Stimulated activated CD4-positive, alpha-beta T cell treated with anti-CD3 and anti-CD28 coated beads, Interleukin-15, amount 100 ng/mL, for 1 hour (primary cell): ENCODE data around the gene CARMIL3.
"Not testable (repeated sequence)": the region's sequence is repeated elsewhere in the genome, so short reads cannot be mapped to it uniquely, and the experiment has no call there.

Source experiments
- DNase-seq, 2 donors: peaks; one replicate each; pipeline ENCODE4 v3.0.0-alpha.2; 2020; ENCODE audit warnings: low read depth in 1 of 2, low spot score in 1 of 2

Gene CARMIL3, protein sequence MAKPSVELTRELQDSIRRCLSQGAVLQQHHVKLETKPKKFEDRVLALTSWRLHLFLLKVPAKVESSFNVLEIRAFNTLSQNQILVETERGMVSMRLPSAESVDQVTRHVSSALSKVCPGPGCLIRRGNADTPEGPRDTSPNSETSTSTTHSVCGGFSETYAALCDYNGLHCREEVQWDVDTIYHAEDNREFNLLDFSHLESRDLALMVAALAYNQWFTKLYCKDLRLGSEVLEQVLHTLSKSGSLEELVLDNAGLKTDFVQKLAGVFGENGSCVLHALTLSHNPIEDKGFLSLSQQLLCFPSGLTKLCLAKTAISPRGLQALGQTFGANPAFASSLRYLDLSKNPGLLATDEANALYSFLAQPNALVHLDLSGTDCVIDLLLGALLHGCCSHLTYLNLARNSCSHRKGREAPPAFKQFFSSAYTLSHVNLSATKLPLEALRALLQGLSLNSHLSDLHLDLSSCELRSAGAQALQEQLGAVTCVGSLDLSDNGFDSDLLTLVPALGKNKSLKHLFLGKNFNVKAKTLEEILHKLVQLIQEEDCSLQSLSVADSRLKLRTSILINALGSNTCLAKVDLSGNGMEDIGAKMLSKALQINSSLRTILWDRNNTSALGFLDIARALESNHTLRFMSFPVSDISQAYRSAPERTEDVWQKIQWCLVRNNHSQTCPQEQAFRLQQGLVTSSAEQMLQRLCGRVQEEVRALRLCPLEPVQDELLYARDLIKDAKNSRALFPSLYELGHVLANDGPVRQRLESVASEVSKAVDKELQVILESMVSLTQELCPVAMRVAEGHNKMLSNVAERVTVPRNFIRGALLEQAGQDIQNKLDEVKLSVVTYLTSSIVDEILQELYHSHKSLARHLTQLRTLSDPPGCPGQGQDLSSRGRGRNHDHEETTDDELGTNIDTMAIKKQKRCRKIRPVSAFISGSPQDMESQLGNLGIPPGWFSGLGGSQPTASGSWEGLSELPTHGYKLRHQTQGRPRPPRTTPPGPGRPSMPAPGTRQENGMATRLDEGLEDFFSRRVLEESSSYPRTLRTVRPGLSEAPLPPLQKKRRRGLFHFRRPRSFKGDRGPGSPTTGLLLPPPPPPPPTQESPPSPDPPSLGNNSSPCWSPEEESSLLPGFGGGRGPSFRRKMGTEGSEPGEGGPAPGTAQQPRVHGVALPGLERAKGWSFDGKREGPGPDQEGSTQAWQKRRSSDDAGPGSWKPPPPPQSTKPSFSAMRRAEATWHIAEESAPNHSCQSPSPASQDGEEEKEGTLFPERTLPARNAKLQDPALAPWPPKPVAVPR (N-terminal part only)

DNA sequence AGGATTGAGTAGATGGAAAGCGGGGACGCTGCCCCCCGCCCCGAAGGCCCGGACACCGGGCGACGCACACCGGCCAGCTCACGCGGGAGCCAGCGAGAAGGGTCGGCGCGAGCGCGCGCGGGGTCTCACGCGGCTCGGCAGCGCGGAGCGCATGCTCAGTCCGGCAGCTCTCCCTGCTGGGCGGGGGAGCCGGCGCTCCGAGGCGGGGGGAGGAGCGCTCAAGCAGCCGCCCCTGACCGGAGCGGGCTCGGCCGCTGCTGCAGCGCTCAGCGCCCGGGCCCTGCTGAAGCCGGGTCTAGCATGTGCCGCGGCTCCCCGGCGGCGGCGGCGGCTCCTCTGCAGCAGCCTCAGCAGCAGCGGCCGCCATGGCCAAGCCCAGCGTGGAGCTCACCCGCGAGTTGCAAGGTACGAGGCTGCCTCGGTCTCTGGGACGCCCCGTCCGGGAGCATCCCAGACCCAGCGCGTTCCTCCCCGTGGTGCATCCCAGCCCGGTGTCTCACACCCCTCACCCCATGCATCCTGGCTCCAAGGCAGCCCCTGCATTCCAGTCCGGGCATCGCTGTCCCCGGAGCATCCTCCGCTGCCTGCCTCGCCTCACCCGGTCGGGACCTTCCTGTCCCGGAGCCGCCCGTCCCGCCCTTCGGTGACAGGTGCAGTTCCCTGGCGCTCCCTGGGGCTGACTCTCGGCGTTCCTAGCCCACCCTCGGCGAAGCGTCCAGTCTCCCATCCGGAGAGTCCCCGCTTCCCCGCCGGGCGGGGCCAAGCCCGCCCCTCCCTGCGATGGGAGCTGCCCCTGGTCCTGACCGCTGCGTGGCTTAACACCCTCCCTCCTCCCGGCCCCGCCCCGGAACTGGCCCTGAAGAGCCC lies at the start of gene CARMIL3:
TSS of gene CARMIL3 (plus strand) at position 221 of the 867 bp plus-strand sequence. CDS start at position 366, 145 bp downstream.
- peak; percentile 22 to 48 for DNase-seq

DNA sequence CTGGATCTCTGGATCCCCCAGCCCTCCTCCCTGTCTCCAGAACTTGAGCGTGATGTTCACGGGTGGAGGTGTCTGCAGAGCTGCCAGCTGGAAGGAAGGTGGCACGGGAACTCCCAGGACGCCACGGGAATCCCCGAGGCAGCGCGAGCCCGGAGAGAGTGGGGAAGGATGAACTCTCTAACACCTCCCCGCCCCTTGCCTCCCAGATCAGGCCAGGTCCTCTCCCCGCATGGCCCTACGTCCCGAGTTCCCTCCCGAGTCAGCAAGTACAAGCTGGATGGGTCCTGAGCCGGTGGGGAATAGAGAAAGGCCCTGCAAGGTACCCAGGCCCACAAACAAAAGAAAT lies 45.4 kb upstream of the CARMIL3 start:
- not testable (repeated sequence) for DNase-seq

DNA sequence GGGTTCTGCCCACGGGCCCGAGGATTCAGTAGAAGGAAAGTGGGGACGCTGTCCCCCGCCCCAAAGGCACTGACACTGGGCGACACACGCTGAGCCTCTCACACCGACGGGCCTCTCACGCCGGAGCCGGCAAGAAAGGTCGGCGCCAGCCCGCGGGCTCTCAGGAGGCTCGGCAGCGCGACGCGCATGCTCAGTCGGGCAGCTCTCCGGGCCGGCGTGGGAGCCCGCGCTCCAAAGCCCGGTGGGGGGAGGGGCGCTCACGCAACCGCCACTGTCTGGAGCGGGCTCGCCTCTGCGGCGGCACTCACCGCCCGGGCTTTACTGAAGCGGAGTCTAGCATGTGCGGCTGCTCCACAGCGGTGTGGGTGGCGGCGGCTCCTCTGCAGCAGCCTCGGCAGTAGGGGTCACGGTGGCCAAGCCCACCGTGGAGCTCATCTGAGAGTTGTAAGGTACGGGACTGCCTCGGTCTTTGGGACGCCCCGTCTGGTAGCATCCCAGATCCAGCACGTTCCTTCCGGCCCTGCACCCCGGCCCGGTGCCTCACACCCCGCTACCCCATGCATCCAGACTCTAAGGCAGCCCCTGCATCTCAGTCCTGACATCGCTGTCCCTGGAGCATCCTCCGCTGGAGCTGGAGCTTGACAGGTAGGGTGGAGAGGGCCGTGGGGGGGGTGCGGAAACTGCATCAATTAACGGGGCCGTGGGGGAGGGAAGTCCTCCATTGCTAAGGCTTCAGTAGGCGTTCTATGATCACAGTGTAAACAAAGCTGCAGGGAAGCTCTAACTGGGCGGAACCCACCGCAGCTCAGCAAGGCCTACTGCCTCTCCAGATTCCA lies 44.8 kb upstream of the CARMIL3 start:
- DNase-seq = peak; percentile 21 to 62

DNA sequence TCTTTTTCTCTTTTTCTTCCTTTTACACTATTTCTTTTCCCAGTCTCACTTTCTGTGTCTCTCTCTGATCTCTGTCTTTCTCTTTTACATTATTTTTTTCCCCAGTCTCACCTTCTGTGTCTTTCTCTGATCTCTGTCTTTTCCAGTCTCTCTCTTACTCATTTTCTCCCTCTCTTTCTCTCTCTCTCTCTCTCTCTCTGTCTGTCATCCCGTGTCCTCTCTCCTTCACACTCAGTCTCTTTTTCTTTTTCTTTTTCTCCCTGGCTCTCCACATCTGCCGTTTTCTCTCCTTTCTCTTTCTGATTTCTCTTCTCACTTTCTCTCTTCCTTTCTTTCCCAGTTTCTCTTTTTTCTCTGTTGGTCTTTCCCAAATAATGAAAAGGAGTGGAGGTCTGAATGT lies 40.8 kb upstream of the CARMIL3 start:
- no peak for DNase-seq

DNA sequence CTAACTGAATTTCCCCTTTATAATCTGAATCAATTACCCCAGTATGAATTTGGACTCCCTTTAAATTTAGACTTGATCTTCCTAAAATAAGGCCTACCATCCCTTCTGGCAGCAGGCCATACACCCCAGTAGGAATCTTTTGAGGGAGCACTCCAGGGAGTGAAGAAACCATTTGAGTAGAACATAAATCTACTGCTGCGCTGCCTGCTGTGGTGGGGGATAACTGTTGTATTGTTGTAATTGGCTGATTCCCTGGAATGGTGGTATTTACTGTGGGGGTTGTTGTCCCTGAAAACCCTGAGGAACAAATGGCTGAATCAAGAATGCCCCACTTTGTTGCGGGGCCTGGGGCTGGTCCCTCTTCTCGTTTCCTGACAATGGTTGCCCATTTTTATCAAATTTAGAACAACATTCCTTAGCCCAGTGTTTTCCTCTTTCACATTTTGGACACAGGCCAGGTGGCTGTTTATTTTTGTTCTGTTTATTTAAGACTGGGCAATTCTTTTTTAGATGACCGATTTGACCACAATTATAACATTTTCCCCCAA lies 39.0 kb upstream of the CARMIL3 start:
- DNase-seq = not testable (repeated sequence)

DNA sequence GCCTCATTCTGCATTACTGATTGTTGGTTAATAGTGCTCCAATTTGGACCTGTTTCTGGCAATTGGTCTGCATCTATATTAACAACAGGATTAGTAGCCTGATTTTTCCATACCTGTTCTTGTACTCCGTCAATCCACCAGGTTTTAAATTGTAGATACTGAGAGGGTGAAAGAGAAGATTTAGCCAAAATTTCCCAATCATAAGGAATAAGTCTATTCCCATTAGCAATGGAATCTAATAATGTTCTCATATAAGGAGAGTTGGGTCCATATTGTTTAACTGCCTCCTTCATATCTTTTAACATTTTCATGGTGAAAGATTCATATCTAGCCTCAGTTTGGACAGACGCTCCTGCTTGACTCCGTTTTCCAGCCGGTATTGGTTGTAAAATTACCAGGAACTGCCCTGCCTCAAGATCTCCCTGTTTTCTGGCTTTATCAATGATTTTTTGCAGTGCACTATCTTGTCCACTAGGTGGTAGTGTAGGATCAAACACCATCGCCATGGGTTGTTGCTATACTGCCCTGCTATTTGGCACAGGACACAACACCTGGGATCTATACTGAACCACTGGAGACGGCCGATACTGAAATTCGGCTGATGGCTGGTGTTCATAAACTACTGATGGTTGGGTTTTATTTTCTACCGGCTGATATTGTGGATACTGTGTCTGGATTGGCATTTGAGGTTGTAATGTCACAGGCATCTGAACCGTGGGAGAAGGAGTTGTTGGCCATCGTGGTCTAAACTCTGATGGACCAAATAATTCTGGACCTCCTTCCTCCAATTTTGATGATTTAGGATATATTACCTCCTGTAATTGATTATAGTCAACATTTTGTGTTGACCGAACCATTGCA lies 37.9 kb upstream of the CARMIL3 start:
- no peak for DNase-seq

DNA sequence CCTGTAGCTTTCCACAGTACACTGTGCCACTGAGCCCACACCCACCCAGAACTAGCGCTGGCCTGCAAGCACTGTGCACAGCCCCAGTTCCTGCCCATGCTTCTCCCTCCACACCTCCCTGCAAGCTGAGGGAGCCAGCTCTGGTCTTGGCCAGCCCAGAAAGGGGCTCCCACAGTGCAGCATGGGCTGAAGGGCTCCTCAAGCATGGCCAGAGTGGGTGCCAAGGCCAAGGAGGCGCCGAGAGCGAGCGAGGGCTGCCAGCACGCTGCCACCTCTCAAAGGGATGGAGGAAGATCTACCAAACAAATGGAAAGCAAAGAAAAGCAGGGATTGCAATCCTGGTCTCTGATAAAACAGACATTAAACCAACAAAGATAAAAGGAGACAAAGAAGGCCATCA lies 36.1 kb upstream of the CARMIL3 start:
- not testable (repeated sequence) for DNase-seq

DNA sequence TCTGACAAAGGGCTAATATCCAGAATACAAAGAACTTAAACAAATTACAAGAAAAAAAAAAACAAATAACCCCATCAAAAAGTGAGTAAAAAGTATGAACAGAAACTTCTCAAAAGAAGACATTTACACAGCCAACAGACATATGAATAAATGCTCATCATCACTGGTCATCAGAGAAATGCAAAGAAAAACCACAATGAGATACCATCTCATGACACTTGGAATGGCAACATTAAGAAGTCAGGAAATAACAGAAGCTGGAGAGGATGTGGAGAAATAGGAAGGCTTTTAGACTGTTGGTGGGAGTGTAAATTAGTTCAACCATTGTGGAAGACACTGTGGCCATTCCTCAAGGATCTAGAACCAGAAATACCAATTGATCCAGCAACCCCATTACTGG lies 32.8 kb upstream of the CARMIL3 start:
- DNase-seq = not testable (repeated sequence)

DNA sequence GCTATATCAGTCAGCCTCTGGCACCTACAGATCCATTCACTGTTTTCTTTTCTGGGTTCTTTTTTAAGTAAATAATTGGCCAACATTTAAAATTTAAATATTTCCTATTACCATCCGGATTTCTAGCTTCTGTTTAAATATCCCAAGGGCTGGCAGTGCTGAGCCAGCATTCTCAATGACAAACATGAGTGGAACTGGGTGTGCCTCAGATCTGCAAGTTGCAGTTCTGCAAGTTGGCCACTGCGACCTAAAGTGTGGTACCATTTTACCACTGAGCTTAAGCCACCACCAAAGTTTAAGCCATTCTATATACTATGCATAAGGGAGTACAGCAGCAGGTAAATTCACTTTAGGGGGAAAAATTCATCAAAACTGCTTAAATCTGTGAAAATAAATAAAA lies 31.9 kb upstream of the CARMIL3 start:
- not testable (repeated sequence) for DNase-seq

DNA sequence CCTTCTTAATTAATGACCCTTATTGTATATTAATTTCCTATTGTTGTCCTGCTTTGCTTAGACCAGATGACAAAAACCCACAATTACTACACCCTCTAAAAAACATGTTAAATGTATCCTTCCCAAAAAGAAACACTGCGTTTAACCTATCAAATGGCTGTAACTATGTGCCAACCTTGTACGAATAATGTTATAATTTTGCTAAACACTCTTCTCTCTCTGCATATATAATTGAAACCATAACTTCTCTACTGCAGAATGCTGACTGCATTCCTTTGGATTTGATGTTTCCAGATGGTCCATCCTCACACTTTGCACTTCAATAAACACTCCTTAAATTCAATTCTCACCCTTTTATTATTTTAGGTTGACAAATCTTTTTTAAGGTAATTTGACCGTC lies 31.3 kb upstream of the CARMIL3 start:
- DNase-seq = not testable (repeated sequence)

DNA sequence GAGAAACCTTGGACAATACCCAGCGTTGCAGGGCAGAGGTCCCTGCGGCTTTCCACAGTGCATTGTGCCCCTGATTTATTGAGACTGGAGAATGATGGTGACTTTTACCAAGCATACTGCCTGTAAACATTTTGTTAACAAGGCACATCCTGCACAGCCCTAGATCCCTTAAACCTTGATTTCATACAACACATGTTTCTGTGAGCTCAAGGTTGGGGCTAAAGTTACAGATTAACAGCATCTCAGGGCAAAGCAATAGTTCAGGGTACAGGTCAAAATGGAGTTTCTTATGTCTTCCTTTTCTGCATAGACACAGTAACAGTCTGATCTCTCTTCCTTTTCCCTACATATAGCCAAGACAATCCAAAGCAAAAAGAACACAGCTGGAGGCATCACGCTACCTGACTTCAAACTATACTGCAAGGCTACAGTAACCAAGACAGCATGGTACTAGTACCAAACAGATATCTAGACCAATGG lies 26.8 kb upstream of the CARMIL3 start:
- not testable (repeated sequence) for DNase-seq

DNA sequence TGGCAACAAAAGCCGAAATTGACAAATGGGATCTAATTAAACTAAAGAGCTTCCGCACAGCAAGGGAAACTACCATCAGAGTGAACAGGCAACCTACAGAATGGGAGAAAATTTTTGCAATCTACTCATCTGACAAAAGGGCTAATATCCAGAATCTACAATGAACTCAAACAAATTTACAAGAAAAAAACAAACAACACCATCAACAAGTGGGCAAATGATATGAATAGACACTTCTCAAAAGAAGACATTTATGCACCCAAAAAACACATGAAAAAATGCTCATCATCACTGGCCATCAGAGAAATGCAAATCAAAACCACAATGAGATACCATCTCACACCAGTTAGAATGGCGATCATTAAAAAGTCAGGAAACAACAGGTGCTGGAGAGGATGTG lies 22.1 kb upstream of the CARMIL3 start:
- DNase-seq = not testable (repeated sequence)

DNA sequence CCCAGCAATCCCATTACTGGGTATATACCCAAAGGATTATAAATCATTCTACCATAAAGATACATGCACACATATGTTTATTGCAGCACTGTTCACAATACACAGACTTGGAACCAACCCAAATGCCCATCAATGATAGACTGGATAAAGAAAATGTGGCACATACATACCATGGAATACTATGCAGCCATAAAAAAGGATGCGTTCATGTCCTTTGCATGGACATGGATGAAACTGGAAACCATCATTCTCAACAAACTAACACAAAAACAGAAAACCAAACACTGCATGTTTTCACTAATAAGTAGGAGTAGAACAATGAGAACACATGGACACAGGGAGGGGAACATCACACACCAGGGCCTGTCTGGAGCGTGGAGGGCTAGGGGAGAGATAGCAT lies 20.5 kb upstream of the CARMIL3 start:
- not testable (repeated sequence) for DNase-seq

DNA sequence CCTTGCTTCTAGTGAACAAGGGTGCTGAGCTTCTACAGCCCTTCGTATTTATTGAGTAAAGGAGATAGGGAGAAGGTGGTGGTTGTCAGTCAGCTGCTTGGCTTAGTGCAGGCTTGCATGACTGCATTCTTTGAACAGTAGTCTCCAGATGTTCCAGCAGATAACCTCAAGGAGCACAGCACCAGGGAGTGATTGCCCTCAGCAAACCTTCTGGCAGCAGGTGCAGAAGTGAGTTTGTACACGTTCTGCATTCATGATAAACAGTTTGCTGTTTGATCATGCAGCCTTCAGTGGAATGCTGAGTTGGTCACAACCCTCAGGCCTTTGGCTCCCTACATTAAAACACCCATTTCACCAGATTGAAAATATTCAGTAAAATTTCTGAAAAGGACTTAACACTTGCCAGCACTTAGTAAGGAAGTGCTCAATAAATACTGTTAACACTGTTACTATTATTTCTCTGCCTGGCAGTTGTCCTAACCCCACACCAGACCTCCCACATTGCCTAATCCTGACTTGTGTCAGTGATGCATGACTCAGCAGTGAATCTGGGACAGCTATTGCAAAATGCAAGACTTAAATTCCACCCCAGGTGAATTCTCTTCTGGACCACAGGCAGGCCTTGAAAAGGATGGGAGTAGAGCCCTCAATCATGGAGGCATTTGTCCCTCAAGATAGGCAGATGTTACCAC lies 18.9 kb upstream of the CARMIL3 start:
- no peak for DNase-seq

DNA sequence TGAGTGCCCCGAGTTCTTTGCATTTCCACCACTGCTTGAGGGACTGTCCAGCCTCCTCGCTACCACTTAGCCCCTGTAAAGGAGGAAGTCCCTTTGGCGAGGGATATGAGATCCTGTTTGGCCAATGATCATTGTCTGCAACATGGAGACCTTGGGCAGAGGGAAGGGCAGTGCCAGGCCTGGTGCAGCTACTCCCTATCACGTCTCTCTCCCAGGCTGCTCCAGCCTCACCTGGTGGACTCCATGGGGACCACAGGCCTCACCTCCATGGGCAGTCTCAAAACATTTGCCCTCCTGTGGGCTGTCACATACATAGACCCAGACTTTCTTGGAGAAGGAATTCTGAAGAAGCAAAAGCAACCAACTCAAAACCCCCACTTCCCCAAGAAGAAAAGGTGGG lies 16.0 kb upstream of the CARMIL3 start:
- DNase-seq = not testable (repeated sequence)

DNA sequence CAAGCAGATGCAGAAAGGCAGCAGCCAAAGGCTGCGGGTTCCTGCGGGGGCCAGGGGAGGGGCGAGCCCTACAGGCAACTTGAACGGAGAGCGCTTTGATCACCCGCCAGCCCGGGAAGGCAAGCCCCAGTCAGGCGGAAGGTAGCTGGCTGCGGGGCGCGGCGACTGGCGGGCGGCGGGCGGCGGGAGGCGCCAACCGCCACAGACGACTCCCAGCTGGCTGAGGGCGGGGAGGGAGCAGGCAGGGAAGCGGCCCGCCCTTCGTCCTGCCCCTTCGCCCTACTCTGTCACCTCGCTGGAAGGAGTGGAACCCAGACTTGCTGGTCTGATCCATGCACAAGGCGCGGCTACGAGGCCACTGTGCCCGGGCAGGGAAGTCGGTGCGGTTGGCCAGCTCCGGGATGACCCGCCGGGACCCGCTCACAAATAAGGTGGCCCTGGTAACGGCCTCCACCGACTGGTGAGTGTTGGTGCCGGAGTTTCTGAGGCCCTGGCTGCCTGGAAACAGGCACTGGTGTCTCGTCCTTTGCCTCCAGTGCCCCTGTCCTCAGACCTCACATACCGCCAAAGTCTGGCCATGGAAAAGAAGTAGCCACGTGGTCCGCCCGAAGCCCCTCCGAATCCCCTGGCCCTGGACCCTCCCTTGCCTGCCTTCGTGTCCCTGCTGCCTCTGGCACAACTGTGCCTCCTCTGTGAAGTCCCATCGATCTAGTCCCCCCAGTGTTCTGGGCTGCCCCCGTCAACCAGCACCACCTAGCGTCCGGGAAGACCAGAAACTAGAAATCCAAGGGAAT lies 15.4 kb upstream of the CARMIL3 start:
- peak; percentile 34 to 38 for DNase-seq
